H1 (cell line): ENCODE data around the gene GPRC6A. TPM values are rescaled to one million over a fixed set of nuclear protein-coding genes. Genes with fewer than 3 reads are reported as not detected.

Experiments used
- FOSL1 ChIP-seq: IDR thresholded peaks from 2 replicates; pipeline ENCODE4 v1.6.1; 2011; ENCODE audit warnings: mild to moderate bottlenecking, low read depth, low read length, moderate library complexity; ENCODE audit not compliant: insufficient read depth
- JUN ChIP-seq: IDR thresholded peaks from 2 replicates; pipeline ENCODE4 v1.6.1; 2011; ENCODE audit warnings: low read depth, mild to moderate bottlenecking, improper control_type of control experiment, low read length
- KDM1A ChIP-seq: fragments of 200-600, 300-600 bp; sonication (generic); IDR thresholded peaks from 2 replicates; pipeline ENCODE4 v1.7.1; 2016; ENCODE audit warnings: mild to moderate bottlenecking, low read length, borderline replicate concordance
- TAF7 ChIP-seq: optimal IDR thresholded peaks from 2 replicates; pipeline ENCODE3; 2011; ENCODE audit warnings: low read depth, mild to moderate bottlenecking, inconsistent platforms, low read length, moderate library complexity, borderline replicate concordance
- TCF12 ChIP-seq: IDR thresholded peaks from 2 replicates; pipeline ENCODE4 v1.6.1; 2011; ENCODE audit warnings: low read depth, mild to moderate bottlenecking, low read length
- polyA plus RNA-seq, 7 experiments: library from polyadenylated mRNA; depleted of rRNA in 3 of 7; stranded (reverse) in 5 of 7; unstranded in 2 of 7; fragments of >200 nt in 5 of 7; fragments of 200-250 nt in 2 of 7; gene quantifications; 1 replicate in 5 of 7; 2 replicates in 1 of 7; 4 replicates in 1 of 7; pipeline versions ENCODE4 v1.2.1 to v1.2.3, GENCODE V29; 2011 to 2013; ENCODE audit warnings: missing spikeins in 2 of 7, mixed read lengths in 2 of 7
- total RNA-seq: library from RNA; stranded (reverse); fragmentation: NEBNext Ultra II Directional; extraction: Animal tissue kit (Norgen Biotek cat#: 25700); gene quantifications from 2 replicates; pipeline ENCODE4 v1.2.1, GENCODE V29; 2021

Gene GPRC6A
- total and polyA plus RNA-seq, 2 of the 8 experiments (the other 6 are each of a cell fraction or from before 2014, with no cell fraction given) = 0.09 to 0.22 TPM

DNA sequence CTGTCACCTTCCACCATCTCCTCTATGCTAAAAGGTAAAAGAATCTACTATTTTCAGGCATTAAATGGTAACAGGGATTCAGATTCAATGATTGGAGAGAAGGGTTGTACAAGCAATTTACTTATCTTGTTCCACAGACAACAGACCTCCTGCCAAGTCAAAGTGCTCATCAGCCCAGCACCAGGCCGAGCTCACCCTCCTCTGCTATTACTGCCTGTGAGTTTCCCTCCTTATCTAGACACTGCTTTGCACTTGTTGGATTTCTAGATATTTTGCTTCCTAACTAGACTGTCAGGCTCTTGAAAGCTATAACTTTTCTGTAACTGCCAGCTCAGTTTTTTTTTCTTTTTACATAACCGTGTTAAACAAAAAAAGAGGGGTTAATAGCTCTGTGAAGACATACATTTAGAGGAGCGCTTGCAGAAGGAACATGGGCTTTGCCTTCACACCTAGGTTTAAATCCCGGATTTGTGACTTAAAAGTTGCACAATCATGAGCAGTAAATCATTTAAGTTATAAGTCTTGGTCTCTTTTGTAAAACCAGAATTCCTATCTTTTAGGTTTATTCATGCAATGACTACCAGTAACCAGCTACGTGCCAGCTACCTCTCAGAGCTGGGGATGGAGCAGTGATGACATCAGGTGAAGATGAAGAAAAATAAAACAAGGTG lies 62.2 kb downstream of the GPRC6A start (continued):
- TF ChIP-seq FOSL1 = no peak
- TF ChIP-seq TAF7 = no peak
- TF ChIP-seq TCF12 = no peak
- TF ChIP-seq JUN = no peak
- no peak for TF ChIP-seq KDM1A
